Activated gamma-delta T cell treated with Interleukin-2 at 50 U/mL for 16 hours (primary cell): Measurements from ENCODE around the gene PPP1R26.
"Not testable (repeated sequence)": the region's sequence is repeated elsewhere in the genome, so short reads cannot be mapped to it uniquely, and the experiment has no call there.

Experiments used
- DNase-seq: peaks from one replicate; pipeline ENCODE4 v3.0.0-alpha.2; 2020

PPP1R26 gene

GRCh38 chr9:135523521-135524129 is 44.0 kb downstream of the PPP1R26 start:
- DNase-seq, result no peak

GRCh38 chr9:135524130-135524861 is 44.7 kb downstream of the PPP1R26 start:
- no peak for DNase-seq

DNA sequence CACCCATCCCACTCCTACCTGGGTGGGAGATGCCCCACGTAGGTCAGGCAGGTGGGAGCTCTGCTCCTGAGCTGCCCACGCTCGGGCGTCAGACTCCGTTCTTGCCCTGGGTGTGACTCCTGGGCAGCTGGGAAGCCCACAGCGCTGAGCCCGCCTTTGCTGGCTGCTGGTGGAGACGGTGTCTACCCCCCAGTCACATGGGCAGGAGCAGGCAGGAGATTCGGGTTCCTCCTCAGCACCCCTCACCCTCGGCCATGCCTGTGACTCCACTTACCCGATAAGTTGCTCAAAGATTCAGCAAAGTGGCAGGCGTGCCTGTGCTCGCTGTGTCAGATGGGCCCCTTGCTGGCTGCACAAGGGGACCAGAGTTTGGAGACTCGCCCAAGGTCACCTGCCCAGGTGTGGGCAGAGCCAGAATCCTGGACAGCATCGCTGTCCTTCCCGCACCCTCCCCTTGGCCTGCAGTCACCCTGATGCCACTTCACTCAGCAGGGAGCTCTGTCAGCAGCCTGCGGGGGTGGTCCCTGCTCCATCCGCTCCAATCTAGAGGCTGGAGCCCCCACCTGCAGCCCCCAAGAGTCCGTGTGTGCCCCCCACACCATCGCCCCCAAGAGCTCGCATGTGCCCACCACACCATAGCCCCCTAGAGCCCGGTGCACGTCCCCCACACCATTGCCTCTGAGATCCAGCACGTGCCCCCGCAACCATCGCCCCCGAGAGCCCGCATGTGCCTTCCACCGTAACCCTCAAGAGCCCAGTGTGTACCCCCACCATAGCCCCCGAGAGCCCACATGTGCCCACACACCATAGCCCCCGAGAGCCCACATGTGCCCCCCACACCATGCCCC is 45.9 kb downstream of the PPP1R26 start:
- no peak for DNase-seq

- DNase-seq, result no peak
Measured at GRCh38 chr9:135526089-135526729, 46.6 kb downstream of the PPP1R26 start.

DNA sequence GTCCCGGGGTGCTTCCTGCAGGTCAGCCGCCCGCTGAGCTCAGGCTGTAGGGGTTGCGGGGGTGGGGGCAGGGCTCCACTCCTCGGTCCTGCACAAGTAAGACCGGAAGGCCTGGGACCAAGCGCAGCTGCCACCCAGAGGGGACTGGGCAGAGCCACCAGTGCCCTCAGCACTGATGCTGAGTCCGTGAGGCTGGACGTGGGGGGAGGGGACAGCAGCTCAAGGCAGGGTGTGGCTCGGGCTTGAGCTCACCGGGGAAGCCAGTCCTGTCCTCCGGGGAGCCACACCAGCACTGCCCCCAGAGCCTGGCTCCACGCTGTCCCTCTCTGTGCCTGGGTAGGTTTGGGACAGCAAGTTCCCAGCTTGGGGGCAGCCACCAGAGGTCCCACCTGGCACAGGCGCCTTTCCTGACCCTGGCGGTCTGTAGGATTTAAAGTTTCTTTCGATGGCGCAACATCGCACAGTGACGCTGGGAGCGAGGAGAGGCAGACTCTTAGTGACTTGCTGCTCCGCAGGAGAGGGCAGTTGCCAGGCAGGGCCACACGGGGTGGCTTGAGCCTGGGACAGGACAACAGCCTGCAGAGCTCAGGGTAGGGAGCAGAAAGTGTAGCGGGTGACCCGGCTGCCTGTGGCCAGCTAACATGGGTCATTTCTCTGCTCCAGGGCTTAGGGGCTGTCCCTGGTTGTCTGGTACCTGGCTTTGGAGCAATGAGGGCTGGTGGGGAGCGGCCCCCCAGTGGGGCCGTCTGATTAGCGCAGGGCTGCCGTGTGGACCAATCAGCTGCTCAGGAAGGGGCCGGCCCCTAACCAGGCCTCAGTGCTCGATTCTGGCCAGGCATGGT is 47.4 kb downstream of the PPP1R26 start:
- DNase-seq, result no peak

DNA sequence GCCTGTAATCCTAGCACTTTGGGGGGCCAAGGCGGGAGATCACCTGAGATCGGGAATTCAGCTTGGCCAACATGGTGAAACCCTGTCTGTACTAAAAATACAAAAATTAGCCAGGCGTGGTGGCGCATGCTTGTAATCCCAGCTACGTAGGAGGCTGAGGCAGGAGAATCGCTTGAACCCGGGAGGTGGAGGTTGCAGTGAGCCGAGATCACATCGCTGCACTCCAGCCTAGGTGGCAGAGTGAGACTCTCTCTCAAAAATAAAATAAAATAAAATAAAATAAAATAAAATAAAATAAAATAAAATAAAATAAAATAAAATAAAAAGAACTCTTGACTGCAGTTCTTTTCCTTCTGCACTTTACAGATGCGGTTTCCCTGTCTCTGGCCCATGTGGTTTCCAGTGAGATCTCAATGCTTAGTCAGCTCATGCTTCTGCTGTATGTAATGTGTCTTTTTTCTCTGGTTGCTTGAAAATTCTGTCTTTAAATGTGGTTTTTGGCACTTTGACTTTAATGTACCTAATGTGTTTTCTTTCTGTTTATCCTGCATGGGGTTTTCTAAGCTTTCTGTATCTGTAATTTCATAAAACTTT is 49.4 kb downstream of the PPP1R26 start:
- not testable (repeated sequence) for DNase-seq

DNA sequence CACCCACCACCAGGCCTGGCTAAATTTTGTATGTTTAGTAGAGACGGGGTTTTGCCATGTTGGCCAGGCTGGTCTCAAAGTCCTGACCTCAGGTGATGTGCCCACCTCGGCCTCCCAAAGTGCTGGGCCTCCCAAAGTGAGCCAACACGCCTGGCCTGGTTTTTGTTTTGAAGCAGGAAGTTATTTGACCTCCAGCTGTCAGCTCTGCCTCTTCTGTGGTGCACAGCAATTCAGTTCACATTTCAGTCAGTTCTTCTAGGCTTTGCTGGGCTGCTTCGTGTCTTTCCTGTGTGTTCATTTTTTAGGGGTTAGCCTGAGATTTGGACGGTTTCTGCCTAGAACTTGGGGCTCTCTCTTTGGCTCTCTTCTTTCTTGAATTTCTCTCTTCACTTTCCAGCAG is 50.6 kb downstream of the PPP1R26 start:
- no peak for DNase-seq

GRCh38 chr9:135531096-135531495 is 51.5 kb downstream of the PPP1R26 start:
- no peak for DNase-seq

DNA sequence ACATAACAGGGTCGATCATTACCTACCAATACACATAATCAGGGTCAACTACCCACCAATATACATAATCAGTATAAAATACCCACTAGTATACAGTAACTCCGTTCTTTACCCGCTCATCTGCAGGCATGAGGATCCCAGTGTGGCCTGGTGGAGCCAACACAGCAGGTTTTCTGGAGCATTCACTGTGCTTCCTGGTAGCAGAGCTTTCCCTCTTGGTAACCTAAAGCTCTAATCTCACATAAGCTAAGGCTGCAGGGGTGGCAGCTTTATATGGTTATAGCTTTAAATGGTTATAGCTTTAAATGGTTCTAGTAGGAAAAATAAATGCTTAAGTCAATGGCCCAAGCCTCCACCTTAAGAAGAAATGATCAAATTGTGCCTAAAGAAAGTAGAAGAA is 53.5 kb downstream of the PPP1R26 start:
- DNase-seq, result no peak

- no peak for DNase-seq
Measured at GRCh38 chr9:135533674-135534073, 54.1 kb downstream of the PPP1R26 start.

DNA sequence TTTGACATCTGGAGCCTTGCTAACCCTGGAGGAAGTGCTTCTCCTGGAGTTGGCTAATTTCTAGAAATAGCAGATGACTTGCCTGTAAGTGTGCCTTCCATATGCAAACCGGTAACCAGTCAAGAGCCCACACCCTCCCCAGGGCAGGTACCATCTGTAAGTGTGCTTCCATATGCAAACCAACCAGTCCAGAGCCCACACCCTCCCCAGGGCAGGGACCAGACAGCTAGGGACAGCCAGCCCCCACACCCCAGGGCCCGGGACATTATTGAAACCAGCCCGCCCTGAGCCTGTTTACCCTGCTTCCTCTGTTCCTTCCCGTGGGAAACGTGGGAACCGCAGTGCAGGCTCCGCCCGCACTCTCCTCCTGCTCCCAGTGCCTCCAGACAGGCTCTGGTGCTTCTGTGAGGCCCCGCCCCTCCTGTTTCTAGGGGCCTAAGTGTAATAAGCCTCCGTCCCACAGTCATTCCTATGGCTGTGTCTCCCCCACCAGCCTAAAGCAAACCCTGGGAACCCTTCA is 54.7 kb downstream of the PPP1R26 start:
- not testable (repeated sequence) for DNase-seq

DNA sequence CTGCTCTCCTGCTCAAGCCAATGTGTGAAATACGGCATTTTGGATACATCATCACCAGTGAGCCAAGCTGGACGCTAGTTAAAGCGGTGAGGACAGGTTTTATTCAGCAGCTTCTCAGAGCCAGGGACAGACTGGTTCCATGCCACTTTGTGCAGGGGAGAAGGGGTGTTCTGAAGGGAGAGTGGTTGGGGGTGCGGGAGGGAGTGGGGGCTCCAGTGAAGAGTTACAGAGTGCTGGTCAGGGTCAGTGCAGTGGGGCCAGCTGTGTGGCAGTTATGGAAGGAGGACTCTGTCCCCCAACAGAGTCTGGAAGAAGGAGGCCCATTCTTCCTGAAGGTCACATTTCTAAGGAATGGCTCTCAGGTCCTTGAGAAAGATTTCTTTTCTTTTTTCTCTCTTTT is 55.2 kb downstream of the PPP1R26 start:
- not testable (repeated sequence) for DNase-seq

DNA sequence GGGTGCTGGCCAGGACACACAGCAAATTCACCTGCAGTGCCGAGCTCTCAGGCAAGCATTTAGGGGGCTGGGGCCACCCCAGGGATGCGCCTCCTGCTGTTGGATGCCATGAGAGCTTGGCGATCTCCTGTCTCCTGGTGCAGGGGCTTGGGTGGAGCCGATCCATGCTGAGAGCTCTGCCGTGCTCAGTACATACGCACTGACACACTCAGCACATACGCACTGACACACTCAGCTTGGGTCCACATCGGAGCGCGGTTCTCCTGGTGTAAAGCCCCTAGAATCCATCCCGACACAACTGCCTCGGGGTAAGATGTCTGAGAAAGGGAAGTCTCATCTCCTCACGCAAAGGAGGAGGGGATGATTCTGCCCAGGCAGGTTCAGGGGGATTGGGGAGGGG is 56.0 kb downstream of the PPP1R26 start:
- DNase-seq, result not testable (repeated sequence)

DNA sequence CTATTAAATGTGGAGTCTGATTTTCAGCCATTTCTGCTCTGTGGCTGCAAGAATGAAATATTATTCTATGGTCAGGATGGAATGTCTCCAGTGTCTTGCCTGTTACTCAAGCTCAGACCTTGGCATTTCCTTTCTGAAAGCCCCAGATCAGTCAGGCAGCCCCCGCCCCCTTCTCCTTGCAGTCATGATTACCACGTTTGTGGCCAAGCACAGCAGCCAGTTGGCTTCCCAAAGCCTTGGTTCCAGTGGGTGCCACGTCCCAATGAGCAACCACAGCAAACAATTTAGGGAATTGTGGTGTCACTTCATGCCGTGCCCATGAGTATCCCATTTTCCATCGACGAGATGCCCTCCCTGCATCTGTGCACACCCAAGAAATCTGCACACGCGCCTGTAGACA is 56.6 kb downstream of the PPP1R26 start:
- no peak for DNase-seq
